Measurements from ENCODE around the gene AKR1C2.
"Not testable (repeated sequence)": the region's sequence is repeated elsewhere in the genome, so short reads cannot be mapped to it uniquely, and the experiment has no call there.

AKR1C2 gene

DNA sequence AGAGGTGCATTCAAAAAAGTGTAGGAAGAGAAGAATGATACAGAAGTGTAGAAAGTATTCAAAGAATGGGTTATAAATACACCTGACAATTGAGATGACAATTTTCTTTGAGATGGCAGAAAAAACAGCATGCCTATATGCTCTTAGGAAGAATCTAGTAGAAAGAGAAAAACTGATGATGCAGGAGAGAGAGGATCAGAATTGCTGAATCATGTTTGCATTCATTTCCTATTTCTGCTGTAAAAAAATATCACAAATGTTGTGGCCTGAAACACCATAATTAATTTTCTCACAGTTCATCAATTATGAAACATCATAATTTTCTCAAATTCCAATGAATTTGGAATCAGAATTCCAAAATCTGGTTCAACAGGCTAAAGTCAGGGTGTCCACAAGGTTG lies 50.3 kb downstream of the AKR1C2 start:
- no peak for DNase-seq

DNA sequence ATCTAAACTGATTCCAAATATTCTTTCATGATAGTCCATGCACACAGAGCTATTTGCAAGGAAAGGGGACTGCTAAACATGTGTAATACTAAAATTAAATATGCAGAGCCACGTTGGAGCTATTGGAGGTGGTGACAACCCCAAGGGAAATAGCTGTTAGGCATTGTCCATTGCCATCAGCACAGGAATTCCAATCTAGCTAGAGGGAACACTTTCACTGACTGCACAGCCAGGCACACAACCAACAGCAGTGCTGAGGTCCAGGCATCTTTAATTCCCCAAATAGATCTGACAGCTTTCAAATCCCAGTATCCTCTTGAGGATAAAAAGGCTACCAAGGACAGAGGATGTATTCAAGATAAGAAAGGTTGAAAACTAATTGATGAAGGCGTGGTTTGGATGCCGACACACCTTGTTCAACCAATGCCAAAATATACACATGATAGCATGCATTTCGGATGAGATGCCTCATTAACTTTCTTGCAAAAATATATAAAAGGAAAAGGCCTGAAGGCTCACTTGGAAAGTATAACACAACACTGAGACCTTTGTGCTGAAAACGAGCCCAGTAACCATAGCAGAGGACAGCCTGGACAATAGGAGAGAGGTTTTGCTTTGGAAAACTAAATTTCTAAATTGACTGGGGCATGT lies 52.0 kb downstream of the AKR1C2 start:
- DNase-seq, result not testable (repeated sequence)

DNA sequence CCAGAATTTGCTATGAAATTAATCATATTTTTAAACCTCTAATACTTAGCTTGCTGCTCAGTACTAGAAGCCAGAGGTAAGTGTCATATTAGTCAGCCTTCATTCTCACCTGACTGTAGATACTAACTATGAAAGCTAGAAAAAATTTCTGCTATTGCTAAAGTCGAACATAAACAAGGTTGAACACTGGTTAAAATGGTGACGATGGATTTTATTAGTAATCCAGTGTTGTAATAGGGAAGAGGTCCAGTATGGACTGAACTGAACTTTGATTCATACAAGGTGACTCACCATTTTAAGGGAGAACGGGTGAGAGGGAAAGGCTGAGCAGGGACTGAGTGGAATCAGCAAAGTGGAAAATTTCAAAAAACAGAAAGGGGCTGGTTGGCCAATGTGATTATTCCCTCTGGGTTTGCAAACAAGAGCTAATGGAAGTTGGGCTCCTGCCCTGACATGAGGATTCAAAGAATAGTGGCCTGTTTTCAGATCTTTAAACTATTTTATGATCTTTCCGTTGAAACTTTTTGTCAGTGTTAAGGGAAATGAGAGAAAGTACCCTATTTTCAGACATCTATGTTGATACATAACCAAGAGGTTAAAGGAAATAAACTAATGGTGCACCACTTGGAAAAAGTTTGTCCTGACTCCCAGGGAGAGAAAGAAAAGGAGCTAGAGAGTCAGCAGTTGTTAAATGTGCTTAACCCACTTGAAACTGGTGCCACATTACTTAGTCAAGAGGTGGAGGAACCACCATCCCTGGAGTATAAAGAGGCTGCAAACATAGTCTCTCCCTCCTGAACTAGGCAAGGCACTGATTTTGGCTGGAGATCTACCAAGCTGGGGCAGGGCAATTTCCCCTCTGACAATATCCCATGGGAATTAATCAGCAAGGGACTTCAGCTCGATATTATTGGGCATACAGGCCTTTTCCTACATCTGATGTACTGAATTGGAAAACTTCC lies 55.7 kb downstream of the AKR1C2 start:
- no peak for DNase-seq

DNA sequence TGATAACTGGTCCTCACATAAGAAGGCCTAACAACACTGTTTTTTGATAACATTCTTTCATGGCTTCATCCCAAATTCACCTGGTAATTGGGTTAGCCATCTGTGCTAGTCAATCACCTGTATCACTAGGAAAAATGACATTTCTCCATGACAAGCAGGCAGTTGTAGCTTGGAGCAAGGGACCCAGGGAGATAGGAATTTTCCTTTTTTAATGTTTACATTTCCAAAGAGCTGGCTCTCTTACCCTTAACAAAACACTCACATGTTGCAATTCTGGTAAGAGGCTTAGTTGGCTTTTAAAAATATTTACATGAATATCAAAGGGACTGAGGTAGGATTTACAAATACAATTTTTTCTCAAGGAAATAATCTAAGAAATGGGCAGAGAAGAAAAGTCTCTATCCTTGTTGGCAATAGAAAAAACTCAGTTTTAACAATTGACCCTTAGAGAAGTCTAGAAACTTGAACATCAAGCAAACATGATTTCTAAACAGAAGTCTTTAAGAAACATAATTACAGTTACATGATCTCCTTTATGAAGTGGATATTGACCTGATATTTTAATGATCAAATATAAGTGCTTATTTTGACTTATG lies 56.5 kb downstream of the AKR1C2 start:
- no peak for DNase-seq

DNA sequence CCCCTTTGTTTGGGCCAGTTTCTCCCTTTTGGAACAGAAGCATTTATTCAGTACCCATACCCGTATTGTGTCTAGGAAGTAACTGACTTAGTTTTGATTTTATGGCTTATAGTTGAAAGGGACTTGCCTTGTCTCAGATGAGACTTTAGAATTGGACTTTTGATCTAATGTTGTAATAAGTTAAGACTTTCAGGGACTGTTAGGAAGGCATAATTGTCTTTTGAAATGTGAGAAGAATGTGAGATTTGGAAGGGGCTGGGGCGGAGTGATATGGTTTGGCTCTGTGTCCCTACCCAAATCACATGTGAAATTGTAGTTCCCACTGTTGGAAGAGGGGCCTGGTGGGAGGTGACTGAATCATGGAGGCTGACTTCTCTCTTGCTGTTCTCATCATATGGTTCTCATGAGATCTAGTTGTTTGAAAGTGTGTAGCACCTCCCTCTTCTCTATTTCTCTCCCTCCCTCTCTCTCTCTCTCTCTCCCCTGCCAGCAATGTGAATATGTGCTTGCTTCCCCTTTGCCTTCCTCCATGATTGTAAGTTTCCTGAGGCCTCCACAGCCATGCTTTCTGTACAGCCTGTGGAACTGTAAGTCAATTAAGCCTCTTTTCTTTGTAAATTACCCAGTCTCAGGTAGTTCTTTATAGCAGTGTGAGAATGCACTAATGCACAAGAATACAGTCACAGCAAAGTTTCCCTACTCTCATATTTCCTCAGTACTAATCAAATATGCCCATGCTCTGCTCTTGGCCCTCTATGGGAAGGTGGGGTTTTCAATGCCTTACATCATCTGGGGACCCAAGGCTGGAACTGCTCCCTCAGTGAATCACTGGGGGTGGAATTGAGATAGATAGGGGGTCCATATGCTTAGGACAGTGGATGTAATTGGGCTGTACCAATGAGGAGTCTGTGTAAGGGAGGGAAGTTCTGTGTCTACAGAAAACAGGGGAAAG lies 57.6 kb downstream of the AKR1C2 start:
- DNase-seq, result no peak

DNA sequence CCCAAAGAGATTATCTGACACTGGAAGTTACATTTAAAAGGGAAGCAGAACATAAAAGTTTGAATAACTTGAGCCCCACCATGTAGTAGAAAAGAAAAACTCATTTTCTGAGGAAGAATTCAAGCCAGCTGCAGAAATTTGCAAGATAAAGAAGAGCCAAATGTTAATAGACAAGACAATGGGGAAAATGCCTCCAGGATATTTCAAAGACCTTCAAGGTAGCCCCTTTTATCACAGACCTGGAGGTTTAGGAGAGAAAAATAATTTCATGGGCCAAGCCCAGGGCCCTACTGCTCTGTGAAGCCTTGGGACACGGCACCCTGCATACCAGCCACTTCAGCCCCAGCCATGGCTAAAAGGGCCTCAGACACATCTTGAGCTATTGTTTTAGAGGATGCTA lies 58.8 kb downstream of the AKR1C2 start:
- DNase-seq, result no peak

DNA sequence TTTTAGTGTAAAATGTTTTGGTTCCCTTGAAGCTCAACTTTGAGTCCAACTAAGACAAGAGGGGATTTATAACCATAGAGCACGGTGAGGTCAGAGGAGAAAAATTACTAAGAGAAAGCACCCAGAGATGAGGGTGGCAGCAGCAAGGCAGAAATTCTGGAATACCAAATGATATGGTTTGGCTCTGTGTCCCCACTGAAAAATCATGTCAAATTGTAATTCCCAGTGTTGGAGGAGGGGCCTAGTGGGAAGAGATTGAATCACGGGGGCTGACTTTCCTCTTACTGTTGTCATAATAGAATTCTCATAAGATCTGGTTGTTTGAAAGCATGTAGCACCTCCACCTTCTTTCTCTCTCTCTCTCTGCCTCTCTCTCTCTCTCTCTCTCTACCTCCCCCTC lies 59.8 kb downstream of the AKR1C2 start:
- no peak for DNase-seq

DNA sequence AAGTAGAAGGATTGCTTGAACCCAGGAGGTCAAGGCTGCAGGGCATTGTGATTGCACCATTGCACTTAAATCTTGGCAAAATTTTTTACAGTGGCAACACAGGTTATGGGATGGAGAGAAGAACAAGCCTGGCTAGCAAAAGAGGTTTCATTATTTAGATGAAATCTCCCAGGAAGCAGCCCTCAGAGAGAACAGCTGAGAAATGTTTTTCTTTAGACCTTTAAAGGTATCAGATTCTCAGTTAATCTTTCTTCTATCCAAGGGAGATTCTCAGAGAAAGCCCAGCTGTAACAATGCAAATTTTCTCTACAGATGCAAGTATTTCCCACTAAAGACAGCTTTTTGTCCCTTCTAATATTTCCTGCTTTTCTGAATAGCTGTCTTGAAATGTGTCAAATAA lies 60.2 kb downstream of the AKR1C2 start:
- DNase-seq, result not testable (repeated sequence)

DNA sequence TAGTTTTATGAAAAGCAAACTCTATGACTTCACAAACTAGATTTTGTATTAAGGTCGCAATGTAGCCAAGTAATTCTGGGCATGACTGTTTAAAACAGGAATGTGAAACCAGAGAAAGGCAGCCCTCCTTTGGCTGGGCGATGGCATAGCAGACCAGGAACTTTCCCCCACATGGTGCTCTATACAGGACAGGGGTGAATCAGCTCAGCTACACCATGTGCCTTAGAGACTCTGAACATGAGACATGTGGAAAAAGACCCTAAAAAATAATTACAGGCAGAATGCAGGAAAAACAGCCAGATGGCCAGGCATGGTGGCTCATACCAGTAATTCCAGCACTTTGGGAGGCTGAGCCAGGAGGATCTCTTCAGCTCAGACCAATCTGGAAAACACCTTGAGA lies 60.7 kb downstream of the AKR1C2 start:
- DNase-seq, result not testable (repeated sequence)

DNA sequence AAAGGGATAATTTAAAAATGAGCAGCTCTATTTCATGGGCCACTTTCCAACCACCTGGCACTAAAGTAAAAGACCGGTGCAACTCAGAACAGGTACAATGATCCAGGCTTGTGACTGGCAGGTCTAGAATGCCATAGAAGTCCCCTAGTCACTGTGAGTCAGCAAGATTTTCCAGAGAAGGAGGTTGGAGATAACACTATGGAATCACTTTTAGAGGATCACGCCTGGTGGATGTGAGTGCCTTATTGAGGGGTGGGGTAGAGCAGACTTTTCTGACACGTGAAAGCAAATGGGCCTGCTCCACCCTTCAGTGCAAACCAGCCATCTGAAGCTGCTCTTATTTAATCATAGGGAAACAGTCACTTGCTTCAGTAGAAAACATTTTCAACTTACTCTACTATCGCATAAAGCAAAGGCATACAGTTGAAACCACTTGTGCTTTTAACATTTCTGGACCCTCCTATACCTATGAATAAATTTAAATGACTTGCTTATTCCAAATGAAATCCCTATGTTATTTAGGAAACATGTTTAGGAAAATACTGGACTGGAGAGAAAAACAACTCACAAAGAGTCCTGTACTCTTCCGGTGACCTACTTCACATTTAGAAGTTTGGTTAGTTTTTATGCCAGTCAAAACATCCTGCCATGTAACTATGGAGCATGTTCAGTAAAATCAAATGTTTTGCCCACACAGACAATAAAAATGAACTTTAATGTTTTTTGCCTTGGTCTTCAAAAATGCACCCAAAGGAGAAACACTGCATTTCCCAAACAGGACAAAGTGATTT lies 61.9 kb downstream of the AKR1C2 start:
- no peak for DNase-seq

DNA sequence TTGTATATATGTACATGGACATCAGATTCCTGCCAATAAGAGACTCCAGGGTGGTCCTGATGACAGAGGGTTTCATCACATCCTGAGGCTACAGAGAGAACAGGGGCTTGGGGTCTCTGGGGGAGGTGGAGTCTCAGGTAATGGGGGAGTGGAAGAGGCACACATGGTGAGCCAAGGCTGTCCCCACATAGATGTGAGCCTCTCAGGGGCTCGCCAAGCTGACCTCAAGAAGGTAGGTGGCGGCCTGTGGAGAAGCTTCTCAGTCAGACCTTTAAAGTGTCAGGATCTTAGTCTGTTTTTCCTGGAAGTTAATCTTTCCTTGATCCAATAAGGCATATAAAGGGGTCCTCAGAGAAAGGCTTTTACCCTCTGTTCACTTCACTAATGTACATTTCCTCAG lies 62.7 kb downstream of the AKR1C2 start:
- DNase-seq, result not testable (repeated sequence)

DNA sequence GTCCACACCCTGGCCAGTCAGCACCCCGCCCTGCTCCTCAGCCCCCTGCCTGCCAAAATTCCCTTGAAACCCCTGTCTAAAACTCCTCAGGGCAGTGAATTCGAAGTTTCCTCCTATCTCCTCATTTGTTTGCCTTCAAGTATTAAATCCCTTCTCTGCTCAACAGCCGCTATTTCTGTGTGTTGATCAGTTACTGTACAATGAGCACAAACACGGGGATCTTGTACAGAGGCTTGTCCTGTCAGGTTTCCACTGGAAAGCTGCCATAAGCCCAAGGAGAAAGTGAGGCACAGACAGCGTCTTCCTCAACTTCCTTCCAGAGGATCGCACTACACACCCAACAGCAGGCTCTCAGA lies 63.6 kb downstream of the AKR1C2 start:
- DNase-seq, result not testable (repeated sequence)

DNA sequence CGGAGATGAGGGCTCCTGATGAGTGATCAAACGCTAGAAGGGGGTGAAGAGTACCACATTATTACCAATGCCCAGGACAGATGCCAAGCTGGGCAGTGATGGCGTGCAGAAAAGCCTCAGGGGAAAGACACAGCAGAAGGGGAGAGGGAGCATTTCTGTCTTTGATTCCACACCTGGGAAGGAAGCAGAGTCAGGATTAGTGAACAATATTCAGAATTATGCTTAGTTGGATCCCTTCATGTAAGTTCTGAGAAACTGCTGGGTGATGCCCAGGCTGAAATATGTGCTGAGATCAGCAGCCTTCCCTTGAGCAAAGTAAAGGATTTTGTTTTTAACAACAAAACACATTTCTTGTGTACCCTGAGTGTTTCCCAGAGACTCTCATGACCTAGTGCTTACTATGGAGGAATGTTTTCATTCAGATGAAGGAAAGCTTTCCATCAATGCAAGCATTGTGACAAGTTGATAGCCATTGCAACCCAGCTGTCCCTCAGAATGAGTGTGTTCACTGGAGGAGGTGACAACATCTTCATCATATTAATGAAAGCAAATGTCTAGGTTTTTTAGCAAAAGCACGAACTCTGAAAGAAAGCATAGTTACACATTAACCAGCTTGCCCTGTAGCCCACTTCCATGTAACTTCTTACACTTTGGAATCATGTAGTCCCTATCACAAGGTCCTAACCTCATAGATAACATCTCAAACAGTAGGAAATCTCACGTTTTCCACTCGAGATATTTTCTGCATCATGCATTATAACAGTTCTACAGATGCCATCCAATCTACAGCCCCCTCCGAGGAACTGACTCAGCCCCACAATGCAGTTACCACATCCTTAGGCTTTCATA lies 64.2 kb downstream of the AKR1C2 start:
- DNase-seq, result no peak

All from activated CD4-positive, alpha-beta T cell treated with anti-CD3 and anti-CD28 coated beads, Interleukin-2, amount 50 U/mL, for 16 hours (primary cell).